ENCODE data around the gene SF3A2.

The SF3A2 gene

GRCh38 chr19:2240881-2241760 is 4.5 kb downstream of the SF3A2 start:
- DNase-seq (ENCODE audit: low read depth, low spot score) = no peak

- no peak for DNase-seq (ENCODE audit: low read depth, low spot score)
These were observed 5.5 kb downstream of the SF3A2 start for GRCh38 chr19:2242092-2242537.

GRCh38 chr19:2242816-2243215 is 6.2 kb downstream of the SF3A2 start:
- no peak for DNase-seq (ENCODE audit: low read depth, low spot score)

- DNase-seq (ENCODE audit: low read depth, low spot score) = no peak
These were observed 6.9 kb downstream of the SF3A2 start for GRCh38 chr19:2243274-2244124.

- no peak for DNase-seq (ENCODE audit: low read depth, low spot score)
These were observed 7.4 kb downstream of the SF3A2 start for GRCh38 chr19:2244125-2244411.

- no peak for DNase-seq (ENCODE audit: low read depth, low spot score)
These were observed 7.9 kb downstream of the SF3A2 start for GRCh38 chr19:2244486-2244885.

- no peak for DNase-seq (ENCODE audit: low read depth, low spot score)
These were observed 8.6 kb downstream of the SF3A2 start for GRCh38 chr19:2245273-2245672.

- no peak for DNase-seq (ENCODE audit: low read depth, low spot score)
These were observed 9.5 kb downstream of the SF3A2 start for GRCh38 chr19:2246014-2246620.

- no peak for DNase-seq (ENCODE audit: low read depth, low spot score)
These were observed 10.3 kb downstream of the SF3A2 start for GRCh38 chr19:2246801-2247361.

GRCh38 chr19:2247433-2248101 is 10.9 kb downstream of the SF3A2 start:
- DNase-seq (ENCODE audit: low read depth, low spot score) = no peak

- DNase-seq (ENCODE audit: low read depth, low spot score) = no peak
These were observed 11.7 kb downstream of the SF3A2 start for GRCh38 chr19:2248136-2249009.

- DNase-seq (ENCODE audit: low read depth, low spot score) = no peak
These were observed 12.6 kb downstream of the SF3A2 start, which contains the start of gene AMH for GRCh38 chr19:2249010-2249866. AMH (plus strand) TSS chr19:2249323; CDS start chr19:2249333, 10 bp downstream.

- no peak for DNase-seq (ENCODE audit: low read depth, low spot score)
These were observed 13.5 kb downstream of the SF3A2 start for GRCh38 chr19:2249880-2250765.

- no peak for DNase-seq (ENCODE audit: low read depth, low spot score)
These were observed 14.1 kb downstream of the SF3A2 start for GRCh38 chr19:2250766-2251105.

GRCh38 chr19:2251106-2252054 is 14.8 kb downstream of the SF3A2 start:
- no peak for DNase-seq (ENCODE audit: low read depth, low spot score)

- no peak for DNase-seq (ENCODE audit: low read depth, low spot score)
These were observed 15.6 kb downstream of the SF3A2 start for GRCh38 chr19:2252055-2252796.

GRCh38 chr19:2252797-2253105 is 16.1 kb downstream of the SF3A2 start:
- DNase-seq (ENCODE audit: low read depth, low spot score) = no peak
